ENCODE data around the gene CPT1B. TPM values are rescaled to one million over a fixed set of nuclear protein-coding genes. Genes with fewer than 3 reads are reported as not detected.

The CPT1B gene
- total and polyA plus RNA-seq, 4 experiments from 2014 or later = 2.3 to 70.0 (median 68.0) TPM; not detected in 1

- Histone ChIP-seq H3K9me3 (ENCODE audit: control insufficient read depth in 1 of 2, low read length in 2 of 2) (no peaks in the 10 kb centered on the region), H3K4me1 (ENCODE audit: insufficient read depth, low read length) (no peaks in the 10 kb centered on the region), H3K27me3 (ENCODE audit: insufficient read depth, low read length) (no peaks in the 10 kb centered on the region), H3K27ac (ENCODE audit: low read depth, low read length) (no peak overlapping the region), H3K4me3 (ENCODE audit: low read length in 2 of 2) (no peak overlapping the region), H3K36me3 (ENCODE audit: insufficient read depth, low read length) (peaks cover 25% of the 10 kb centered on the region)
- CTCF ChIA-PET (ENCODE audit: partially characterized antibody) = interaction anchor here (1.0 kb wide), 1 partner anchor 45 kb away, joined by 3 read pairs; the partner anchor contains the start of gene SCO2
- Mint-ChIP-seq H3K4me3 (no peak overlapping the region), H3K9me3 (no peaks in the 10 kb centered on the region), H3K27me3 (no peaks in the 10 kb centered on the region), H3K27ac (no peak overlapping the region), H3K36me3 (peaks cover 20 to 24% of the 10 kb centered on the region in 2 donors), H3K4me1 (no peaks in the 10 kb centered on the region)
- no peak for DNase-seq
- POLR2A ChIA-PET (ENCODE audit: partially characterized antibody) = interaction anchor here (1.0 to 1.5 kb wide), 2 partner anchors 25 to 44 kb away, joined by 4 read pairs; partner anchors contain the start of gene SCO2
- intact Hi-C loops (cut with micrococcal nuclease) = no loop called here
These were observed 8.2 kb downstream of the CPT1B start for GRCh38 chr22:50569896-50570535.

GRCh38 chr22:50569041-50569459, 9.2 kb downstream of the CPT1B start:
- POLR2A ChIA-PET (ENCODE audit: partially characterized antibody) = interaction anchor here (0.6 kb wide), 1 partner anchor 14 kb away, joined by 3 read pairs; the partner anchor contains the start of gene CHKB

GRCh38 chr22:50568626-50569025, 9.6 kb downstream of the CPT1B start:
- Histone ChIP-seq H3K4me3 (ENCODE audit: low read length in 2 of 2) (no peak overlapping the region), H3K4me1 (ENCODE audit: insufficient read depth, low read length) (peaks cover 1% of the 10 kb centered on the region), H3K27me3 (ENCODE audit: insufficient read depth, low read length) (no peaks in the 10 kb centered on the region), H3K9me3 (ENCODE audit: control insufficient read depth in 1 of 2, low read length in 2 of 2) (no peaks in the 10 kb centered on the region), H3K36me3 (ENCODE audit: insufficient read depth, low read length) (peaks cover 25% of the 10 kb centered on the region), H3K27ac (ENCODE audit: low read depth, low read length) (no peak overlapping the region)
- intact Hi-C loops (cut with micrococcal nuclease) = no loop called here
- Mint-ChIP-seq H3K4me1 (peaks cover 1 to 2% (median 2%) of the 10 kb centered on the region in 4 donors), H3K27me3 (peaks cover 0 to 2% of the 10 kb centered on the region in 2 donors), H3K4me3 (no peak overlapping the region), H3K9me3 (no peaks in the 10 kb centered on the region), H3K36me3 (peaks cover 20 to 24% of the 10 kb centered on the region in 2 donors), H3K27ac (no peak overlapping the region)
- ChIA-PET POLR2A (ENCODE audit: partially characterized antibody) (interaction anchor here (0.6 kb wide), 1 partner anchor 14 kb away, joined by 3 read pairs; the partner anchor contains the start of gene CHKB), CTCF (ENCODE audit: partially characterized antibody) (no interaction called here)
- DNase-seq = no peak

More at GRCh38 chr22:50569041-50569459, 9.2 kb downstream of the CPT1B start:
- H3K9me3 ChIP-seq (ENCODE audit: control insufficient read depth in 1 of 2, low read length in 2 of 2) = no peaks in the 10 kb centered on the region
- no peaks in the 10 kb centered on the region for H3K4me1 ChIP-seq (ENCODE audit: insufficient read depth, low read length)
- Mint-ChIP-seq H3K4me3 (no peak overlapping the region), H3K9me3 (no peaks in the 10 kb centered on the region), H3K36me3 (peaks cover 20 to 24% of the 10 kb centered on the region in 2 donors), H3K27me3 (peaks cover 0 to 2% of the 10 kb centered on the region in 2 donors), H3K4me1 (no peaks in the 10 kb centered on the region), H3K27ac (peak overlapping the region in 1 of 7 donors; percentile 25)
- CTCF ChIA-PET (ENCODE audit: partially characterized antibody) = no interaction called here
- DNase-seq = no peak
- no peak overlapping the region for H3K4me3 ChIP-seq (ENCODE audit: low read length in 2 of 2)
- no peak overlapping the region for H3K27ac ChIP-seq (ENCODE audit: low read depth, low read length)
- intact Hi-C loops (cut with micrococcal nuclease) = no loop called here
- no peaks in the 10 kb centered on the region for H3K27me3 ChIP-seq (ENCODE audit: insufficient read depth, low read length)
- peaks cover 25% of the 10 kb centered on the region for H3K36me3 ChIP-seq (ENCODE audit: insufficient read depth, low read length)

- Histone ChIP-seq H3K4me3 (ENCODE audit: low read length in 2 of 2) (no peak overlapping the region), H3K27ac (ENCODE audit: low read depth, low read length) (no peak overlapping the region), H3K9me3 (ENCODE audit: control insufficient read depth in 1 of 2, low read length in 2 of 2) (no peaks in the 10 kb centered on the region), H3K27me3 (ENCODE audit: insufficient read depth, low read length) (no peaks in the 10 kb centered on the region), H3K4me1 (ENCODE audit: insufficient read depth, low read length) (peaks cover 8% of the 10 kb centered on the region), H3K36me3 (ENCODE audit: insufficient read depth, low read length) (peaks cover 25% of the 10 kb centered on the region)
- CTCF ChIA-PET (ENCODE audit: partially characterized antibody) = no interaction called here
- Mint-ChIP-seq H3K27me3 (peaks cover 0 to 2% of the 10 kb centered on the region in 2 donors), H3K36me3 (peaks cover 21 to 24% of the 10 kb centered on the region in 2 donors), H3K27ac (no peak overlapping the region), H3K4me1 (peaks cover 8 to 11% (median 10%) of the 10 kb centered on the region in 4 donors), H3K4me3 (no peak overlapping the region), H3K9me3 (no peaks in the 10 kb centered on the region)
- DNase-seq = no peak
- POLR2A ChIA-PET (ENCODE audit: partially characterized antibody) = no interaction called here
- intact Hi-C loops (cut with micrococcal nuclease) = no loop called here
These were observed 10.4 kb downstream of the CPT1B start for GRCh38 chr22:50567721-50568252.

- H3K4me3 Mint-ChIP-seq = peak overlapping the region in 3 of 8 donors; percentile 8 to 33 (median 12)
- H3K9me3 Mint-ChIP-seq = no peaks in the 10 kb centered on the region
- H3K9me3 ChIP-seq (ENCODE audit: control insufficient read depth in 1 of 2, low read length in 2 of 2) = no peaks in the 10 kb centered on the region
- no peak for DNase-seq
- intact Hi-C loops (cut with micrococcal nuclease) = no loop called here
- ChIA-PET CTCF (ENCODE audit: partially characterized antibody) (interaction anchor here (0.6 to 4.5 kb wide), 9 partner anchors 12 to 112 kb away, joined by 3 to 33 read pairs (median 9); partner anchors contain the start of gene SCO2), POLR2A (ENCODE audit: partially characterized antibody) (interaction anchor here (0.6 to 4.8 kb wide), 10 partner anchors 16 to 95 kb away, joined by 3 to 65 read pairs (median 12); partner anchors contain the start of genes CHKB, CPT1B, LMF2 and NCAPH2)
- H3K4me1 ChIP-seq (ENCODE audit: insufficient read depth, low read length) = peaks cover 8% of the 10 kb centered on the region
- H3K27ac ChIP-seq (ENCODE audit: low read depth, low read length) = no peak overlapping the region
- peaks cover 13 to 25% (median 20%) of the 10 kb centered on the region in 4 donors for H3K4me1 Mint-ChIP-seq
- peaks cover 6 to 8% of the 10 kb centered on the region in 2 donors for H3K36me3 Mint-ChIP-seq
- H3K36me3 ChIP-seq (ENCODE audit: insufficient read depth, low read length) = peaks cover 7% of the 10 kb centered on the region
- peaks cover 0 to 2% of the 10 kb centered on the region in 2 donors for H3K27me3 Mint-ChIP-seq
- H3K27me3 ChIP-seq (ENCODE audit: insufficient read depth, low read length) = no peaks in the 10 kb centered on the region
- no peak overlapping the region for H3K27ac Mint-ChIP-seq
- no peak overlapping the region for H3K4me3 ChIP-seq (ENCODE audit: low read length in 2 of 2)
These were observed 13.9 kb downstream of the CPT1B start for GRCh38 chr22:50564289-50564688.

- H3K36me3 ChIP-seq (ENCODE audit: insufficient read depth, low read length) = peaks cover 1% of the 10 kb centered on the region
- no peak for DNase-seq
- H3K27ac Mint-ChIP-seq = peak overlapping the region; percentile 78 to 96 (median 91)
- POLR2A ChIA-PET (ENCODE audit: partially characterized antibody) = interaction anchor here (1.2 to 4.8 kb wide), 18 partner anchors 10 to 313 kb away, joined by 3 to 65 read pairs (median 8); partner anchors contain the start of genes CHKB, CPT1B, HDAC10 and KLHDC7B
- peaks cover 13 to 25% (median 20%) of the 10 kb centered on the region in 4 donors for H3K4me1 Mint-ChIP-seq
- intact Hi-C loops (cut with micrococcal nuclease) = loop anchor here (1.0 to 2.0 kb wide), 3 partner anchors 19 to 319 kb away; partner anchors contain the start of gene KLHDC7B
- H3K27me3 Mint-ChIP-seq = peaks cover 0 to 2% of the 10 kb centered on the region in 2 donors
- H3K27ac ChIP-seq (ENCODE audit: low read depth, low read length) = peak overlapping the region; percentile 55
- CTCF ChIA-PET (ENCODE audit: partially characterized antibody) = interaction anchor here (0.6 to 4.5 kb wide), 26 partner anchors 10 to 222 kb away, joined by 3 to 33 read pairs (median 5); partner anchors contain the start of genes CHKB, KLHDC7B, LMF2 and NCAPH2
- peak overlapping the region; percentile 92 to 97 (median 95) for H3K4me3 Mint-ChIP-seq
- H3K4me1 ChIP-seq (ENCODE audit: insufficient read depth, low read length) = peaks cover 8% of the 10 kb centered on the region
- no peaks in the 10 kb centered on the region for H3K9me3 Mint-ChIP-seq
- H3K36me3 Mint-ChIP-seq = peaks cover 2 to 3% of the 10 kb centered on the region in 2 donors
- H3K9me3 ChIP-seq (ENCODE audit: control insufficient read depth in 1 of 2, low read length in 2 of 2) = no peaks in the 10 kb centered on the region
- no peaks in the 10 kb centered on the region for H3K27me3 ChIP-seq (ENCODE audit: insufficient read depth, low read length)
- peak overlapping the region; percentile 62 to 78 for H3K4me3 ChIP-seq (ENCODE audit: low read length in 2 of 2)
These were observed 14.6 kb downstream of the CPT1B start for GRCh38 chr22:50563413-50564160.

All from CD4-positive, alpha-beta memory T cell (primary cell).